ENCODE results near the gene ADGRG6. TPM values are rescaled to one million over a fixed set of nuclear protein-coding genes. Genes with fewer than 3 reads are reported as not detected.

Gene ADGRG6
- total RNA-seq, result 0.33 and 1.7 TPM in 2 replicates

GRCh38 chr6:142301651-142302391 lies at the start of gene ADGRG6:
Gene ADGRG6 (plus strand): TSS chr6:142302007. CDS start chr6:142302330, 323 bp downstream.

Other genes starting within 250 kb of the ADGRG6 start
- not detected in 2 replicates for gene GJE1, start 169.1 kb upstream of the ADGRG6 start, total RNA-seq
- gene NMBR, start 154.9 kb upstream of the ADGRG6 start, total RNA-seq, result not detected in 2 replicates
- gene VTA1, start 154.7 kb upstream of the ADGRG6 start, total RNA-seq, result 50.8 and 57.9 TPM in 2 replicates